ENCODE measurements around the gene DOCK10.

DOCK10 gene

GRCh38 chr2:224903621-224904020, 138.6 kb downstream of the DOCK10 start:
- H3K27me3 ChIP-seq (ENCODE audit: insufficient read depth, low read length): no peaks in the 10 kb centered on the region
- peaks cover 12% of the 10 kb centered on the region for H3K4me1 ChIP-seq (ENCODE audit: control insufficient read depth, insufficient read depth, low read length, unreplicated experiment)
- no peaks in the 10 kb centered on the region for H3K36me3 ChIP-seq (ENCODE audit: insufficient read depth, low read length)
- no peak overlapping the region for H2AFZ ChIP-seq (ENCODE audit: low read length, unreplicated experiment)
- no peak overlapping the region for H3K4me3 ChIP-seq (ENCODE audit: low read depth, low read length)
- no peak overlapping the region for H3K27ac ChIP-seq (ENCODE audit: low read depth, low read length)
- H3K79me2 ChIP-seq (ENCODE audit: control insufficient read depth, insufficient read depth, low read length, unreplicated experiment): peaks cover 5% of the 10 kb centered on the region

GRCh38 chr2:224901121-224901676, 141.1 kb downstream of the DOCK10 start:
- Histone ChIP-seq H3K79me2 (ENCODE audit: control insufficient read depth, insufficient read depth, low read length, unreplicated experiment) (peaks cover 5% of the 10 kb centered on the region), H2AFZ (ENCODE audit: low read length, unreplicated experiment) (no peak overlapping the region), H3K27me3 (ENCODE audit: insufficient read depth, low read length) (no peaks in the 10 kb centered on the region), H3K4me3 (ENCODE audit: low read depth, low read length) (no peak overlapping the region), H3K4me1 (ENCODE audit: control insufficient read depth, insufficient read depth, low read length, unreplicated experiment) (peaks cover 12% of the 10 kb centered on the region), H3K27ac (ENCODE audit: low read depth, low read length) (no peak overlapping the region), H3K36me3 (ENCODE audit: insufficient read depth, low read length) (no peaks in the 10 kb centered on the region)

- Histone ChIP-seq H3K36me3 (ENCODE audit: insufficient read depth, low read length) (peaks cover 11% of the 10 kb centered on the region), H2AFZ (ENCODE audit: low read length, unreplicated experiment) (no peak overlapping the region), H3K4me1 (ENCODE audit: control insufficient read depth, insufficient read depth, low read length, unreplicated experiment) (no peaks in the 10 kb centered on the region), H3K27me3 (ENCODE audit: insufficient read depth, low read length) (no peaks in the 10 kb centered on the region), H3K27ac (ENCODE audit: low read depth, low read length) (no peak overlapping the region), H3K4me3 (ENCODE audit: low read depth, low read length) (no peak overlapping the region), H3K79me2 (ENCODE audit: control insufficient read depth, insufficient read depth, low read length, unreplicated experiment) (no peaks in the 10 kb centered on the region)
Observed at GRCh38 chr2:224895377-224895776, 146.9 kb downstream of the DOCK10 start.

- Histone ChIP-seq H3K27ac (ENCODE audit: low read depth, low read length) (no peak overlapping the region), H3K4me1 (ENCODE audit: control insufficient read depth, insufficient read depth, low read length, unreplicated experiment) (no peaks in the 10 kb centered on the region), H3K36me3 (ENCODE audit: insufficient read depth, low read length) (peaks cover 11% of the 10 kb centered on the region), H3K79me2 (ENCODE audit: control insufficient read depth, insufficient read depth, low read length, unreplicated experiment) (no peaks in the 10 kb centered on the region), H3K27me3 (ENCODE audit: insufficient read depth, low read length) (no peaks in the 10 kb centered on the region), H2AFZ (ENCODE audit: low read length, unreplicated experiment) (no peak overlapping the region), H3K4me3 (ENCODE audit: low read depth, low read length) (no peak overlapping the region)
Observed at GRCh38 chr2:224894356-224894755, 147.9 kb downstream of the DOCK10 start.

- H3K27me3 ChIP-seq (ENCODE audit: insufficient read depth, low read length): no peaks in the 10 kb centered on the region
- H3K79me2 ChIP-seq (ENCODE audit: control insufficient read depth, insufficient read depth, low read length, unreplicated experiment): no peaks in the 10 kb centered on the region
- no peak overlapping the region for H3K4me3 ChIP-seq (ENCODE audit: low read depth, low read length)
- no peak overlapping the region for H2AFZ ChIP-seq (ENCODE audit: low read length, unreplicated experiment)
- H3K36me3 ChIP-seq (ENCODE audit: insufficient read depth, low read length): peaks cover 11% of the 10 kb centered on the region
- H3K4me1 ChIP-seq (ENCODE audit: control insufficient read depth, insufficient read depth, low read length, unreplicated experiment): no peaks in the 10 kb centered on the region
- no peak overlapping the region for H3K27ac ChIP-seq (ENCODE audit: low read depth, low read length)
Observed at GRCh38 chr2:224893848-224894247, 148.4 kb downstream of the DOCK10 start.

- Histone ChIP-seq H3K27ac (ENCODE audit: low read depth, low read length) (no peak overlapping the region), H3K4me3 (ENCODE audit: low read depth, low read length) (no peak overlapping the region), H3K36me3 (ENCODE audit: insufficient read depth, low read length) (peaks cover 11% of the 10 kb centered on the region), H3K27me3 (ENCODE audit: insufficient read depth, low read length) (no peaks in the 10 kb centered on the region), H3K79me2 (ENCODE audit: control insufficient read depth, insufficient read depth, low read length, unreplicated experiment) (no peaks in the 10 kb centered on the region), H2AFZ (ENCODE audit: low read length, unreplicated experiment) (no peak overlapping the region), H3K4me1 (ENCODE audit: control insufficient read depth, insufficient read depth, low read length, unreplicated experiment) (peaks cover 2% of the 10 kb centered on the region)
Observed at GRCh38 chr2:224892574-224893204, 149.6 kb downstream of the DOCK10 start.

GRCh38 chr2:224890372-224890771, 151.9 kb downstream of the DOCK10 start:
- H3K4me3 ChIP-seq (ENCODE audit: low read depth, low read length): no peak overlapping the region
- H3K27ac ChIP-seq (ENCODE audit: low read depth, low read length): no peak overlapping the region
- no peak overlapping the region for H2AFZ ChIP-seq (ENCODE audit: low read length, unreplicated experiment)
- H3K4me1 ChIP-seq (ENCODE audit: control insufficient read depth, insufficient read depth, low read length, unreplicated experiment): peaks cover 25% of the 10 kb centered on the region
- H3K27me3 ChIP-seq (ENCODE audit: insufficient read depth, low read length): no peaks in the 10 kb centered on the region
- H3K79me2 ChIP-seq (ENCODE audit: control insufficient read depth, insufficient read depth, low read length, unreplicated experiment): no peaks in the 10 kb centered on the region
- H3K36me3 ChIP-seq (ENCODE audit: insufficient read depth, low read length): peaks cover 11% of the 10 kb centered on the region

GRCh38 chr2:224887141-224887540, 155.1 kb downstream of the DOCK10 start:
- H3K27ac ChIP-seq (ENCODE audit: low read depth, low read length): peak overlapping the region; percentile 97

GRCh38 chr2:224885836-224886547, 156.3 kb downstream of the DOCK10 start:
- no peaks in the 10 kb centered on the region for H3K79me2 ChIP-seq (ENCODE audit: control insufficient read depth, insufficient read depth, low read length, unreplicated experiment)
- H3K4me3 ChIP-seq (ENCODE audit: low read depth, low read length): peak overlapping the region; percentile 53
- no peak overlapping the region for H2AFZ ChIP-seq (ENCODE audit: low read length, unreplicated experiment)
- H3K4me1 ChIP-seq (ENCODE audit: control insufficient read depth, insufficient read depth, low read length, unreplicated experiment): peaks cover 67% of the 10 kb centered on the region
- peak overlapping the region; percentile 97 for H3K27ac ChIP-seq (ENCODE audit: low read depth, low read length)
- peaks cover 5% of the 10 kb centered on the region for H3K36me3 ChIP-seq (ENCODE audit: insufficient read depth, low read length)
- no peaks in the 10 kb centered on the region for H3K27me3 ChIP-seq (ENCODE audit: insufficient read depth, low read length)

More at GRCh38 chr2:224887141-224887540, 155.1 kb downstream of the DOCK10 start:
- Histone ChIP-seq H3K36me3 (ENCODE audit: insufficient read depth, low read length) (no peaks in the 10 kb centered on the region), H3K27me3 (ENCODE audit: insufficient read depth, low read length) (no peaks in the 10 kb centered on the region), H3K4me3 (ENCODE audit: low read depth, low read length) (no peak overlapping the region), H2AFZ (ENCODE audit: low read length, unreplicated experiment) (no peak overlapping the region), H3K79me2 (ENCODE audit: control insufficient read depth, insufficient read depth, low read length, unreplicated experiment) (no peaks in the 10 kb centered on the region), H3K4me1 (ENCODE audit: control insufficient read depth, insufficient read depth, low read length, unreplicated experiment) (peaks cover 56% of the 10 kb centered on the region)

GRCh38 chr2:224885291-224885690, 157.0 kb downstream of the DOCK10 start:
- Histone ChIP-seq H3K27me3 (ENCODE audit: insufficient read depth, low read length) (no peaks in the 10 kb centered on the region), H3K36me3 (ENCODE audit: insufficient read depth, low read length) (peaks cover 12% of the 10 kb centered on the region), H3K4me1 (ENCODE audit: control insufficient read depth, insufficient read depth, low read length, unreplicated experiment) (peaks cover 67% of the 10 kb centered on the region), H2AFZ (ENCODE audit: low read length, unreplicated experiment) (no peak overlapping the region), H3K27ac (ENCODE audit: low read depth, low read length) (peak overlapping the region; percentile 97), H3K4me3 (ENCODE audit: low read depth, low read length) (peak overlapping the region; percentile 53), H3K79me2 (ENCODE audit: control insufficient read depth, insufficient read depth, low read length, unreplicated experiment) (no peaks in the 10 kb centered on the region)

- H3K79me2 ChIP-seq (ENCODE audit: control insufficient read depth, insufficient read depth, low read length, unreplicated experiment): no peaks in the 10 kb centered on the region
- peaks cover 67% of the 10 kb centered on the region for H3K4me1 ChIP-seq (ENCODE audit: control insufficient read depth, insufficient read depth, low read length, unreplicated experiment)
- no peaks in the 10 kb centered on the region for H3K27me3 ChIP-seq (ENCODE audit: insufficient read depth, low read length)
- H2AFZ ChIP-seq (ENCODE audit: low read length, unreplicated experiment): no peak overlapping the region
- H3K36me3 ChIP-seq (ENCODE audit: insufficient read depth, low read length): peaks cover 14% of the 10 kb centered on the region
- H3K27ac ChIP-seq (ENCODE audit: low read depth, low read length): peak overlapping the region; percentile 97
- H3K4me3 ChIP-seq (ENCODE audit: low read depth, low read length): peak overlapping the region; percentile 51; the same call in 1 of the 2 replicates
Observed at GRCh38 chr2:224884188-224884587, 158.1 kb downstream of the DOCK10 start.
